Cardiac fibroblast (primary cell): ENCODE data around the gene XRCC1.
"Not testable (repeated sequence)": the region's sequence is repeated elsewhere in the genome, so short reads cannot be mapped to it uniquely, and the experiment has no call there.

Experiments used
- DNase-seq, 2 donors: peaks; one replicate each; pipeline versions ENCODE4 v3.0.0 to v3.0.0-alpha.2; 2010; ENCODE audit warnings: low read depth in 2 of 2
- H3K4me3 ChIP-seq, 2 donors: replicated peaks in 1 of 2; 1 replicate in 1 of 2; 2 replicates in 1 of 2; pipeline ENCODE4 v1.5.1; 2011; ENCODE audit warnings: low read depth in 2 of 2, low read length in 2 of 2, mild to moderate bottlenecking in 2 of 2, moderate library complexity in 1 of 2
- CTCF ChIP-seq: IDR thresholded peaks from one replicate; pipeline ENCODE4 v1.5.1; 2011; ENCODE audit warnings: low read depth, mild to moderate bottlenecking, low read length, inconsistent platforms

XRCC1 gene

GRCh38 chr19:43594710-43595604, 19.6 kb upstream of the XRCC1 start:
- TF ChIP-seq CTCF, result peak; percentile 97
- H3K4me3 ChIP-seq, result peak overlapping the region; percentile 61 to 78
- DNase-seq, result peak; percentile 70 to 77

GRCh38 chr19:43594081-43594697, 18.9 kb upstream of the XRCC1 start:
- DNase-seq, result no peak
- peak overlapping the region; percentile 61 to 78 for H3K4me3 ChIP-seq
- no peak for TF ChIP-seq CTCF

GRCh38 chr19:43592800-43593350, 17.5 kb upstream of the XRCC1 start:
- H3K4me3 ChIP-seq, result no peak overlapping the region
- TF ChIP-seq CTCF, result no peak
- DNase-seq, result no peak

- H3K4me3 ChIP-seq, result no peak overlapping the region
- TF ChIP-seq CTCF, result no peak
Observed at GRCh38 chr19:43591904-43592772, 16.8 kb upstream of the XRCC1 start.

GRCh38 chr19:43589678-43590077, 14.4 kb upstream of the XRCC1 start:
- no peak overlapping the region for H3K4me3 ChIP-seq
- TF ChIP-seq CTCF, result no peak
- DNase-seq, result no peak

More at GRCh38 chr19:43591904-43592772, 16.8 kb upstream of the XRCC1 start:
- no peak for DNase-seq

- DNase-seq, result no peak
- H3K4me3 ChIP-seq, result no peak overlapping the region
- TF ChIP-seq CTCF, result no peak
Observed at GRCh38 chr19:43589277-43589676, 13.9 kb upstream of the XRCC1 start.

GRCh38 chr19:43587029-43587428, 11.7 kb upstream of the XRCC1 start:
- not testable (repeated sequence) for DNase-seq

More at GRCh38 chr19:43587029-43587428, 11.7 kb upstream of the XRCC1 start:
- not testable (repeated sequence) for H3K4me3 ChIP-seq
